GM11168 (cell line): ENCODE data around the gene ASCL5.

ENCODE experiments used
- in situ Hi-C: fragments of 300-500 bp; cut with MboI; formaldehyde crosslinking; loops from one replicate; pipeline ENCODE4 v1.12.0; 2022; ENCODE audit warnings: low sequenced_read_pairs; ENCODE audit not compliant: unreplicated experiment

Gene ASCL5

DNA sequence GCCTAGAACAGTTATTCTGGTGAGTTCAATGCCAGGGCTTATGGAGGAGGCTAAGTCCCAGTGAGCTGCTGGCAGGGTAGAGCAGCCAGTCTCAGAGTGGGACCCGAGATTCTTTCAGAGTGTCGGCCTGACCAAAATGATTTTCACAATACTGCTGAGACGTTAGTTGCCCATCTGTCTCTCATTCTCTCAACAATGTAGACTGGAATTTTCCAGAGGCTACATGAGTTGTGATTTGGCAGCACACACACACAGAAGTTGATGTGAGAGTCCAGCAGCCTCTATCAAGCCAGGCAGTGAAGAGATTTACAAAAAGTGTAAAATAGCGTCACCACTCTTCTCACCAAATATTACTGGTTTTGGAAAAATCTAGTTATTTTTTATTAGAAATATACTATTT is 36.4 kb downstream of the ASCL5 start:
- in situ Hi-C loops: no loop called here

DNA sequence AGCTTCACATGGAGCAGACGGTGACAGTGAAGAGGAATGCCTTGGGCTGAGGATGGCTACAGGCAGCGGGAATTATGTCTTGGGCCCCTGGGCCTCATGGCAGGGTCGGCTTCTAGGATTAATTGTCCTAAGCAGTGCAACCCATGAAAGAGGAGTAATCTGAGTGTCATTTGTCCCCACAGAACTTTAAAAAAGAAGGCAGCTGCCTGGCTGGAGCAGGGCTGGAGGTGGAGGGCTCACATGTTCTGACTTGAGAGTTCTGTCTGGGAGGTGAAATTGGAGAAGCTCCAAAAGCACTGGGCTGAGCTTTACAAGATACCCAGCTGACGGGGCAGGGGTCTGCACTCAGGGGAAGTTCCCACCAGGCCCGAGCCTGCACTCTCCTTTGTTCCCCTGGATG is 37.4 kb downstream of the ASCL5 start:
- in situ Hi-C loops: no loop called here

DNA sequence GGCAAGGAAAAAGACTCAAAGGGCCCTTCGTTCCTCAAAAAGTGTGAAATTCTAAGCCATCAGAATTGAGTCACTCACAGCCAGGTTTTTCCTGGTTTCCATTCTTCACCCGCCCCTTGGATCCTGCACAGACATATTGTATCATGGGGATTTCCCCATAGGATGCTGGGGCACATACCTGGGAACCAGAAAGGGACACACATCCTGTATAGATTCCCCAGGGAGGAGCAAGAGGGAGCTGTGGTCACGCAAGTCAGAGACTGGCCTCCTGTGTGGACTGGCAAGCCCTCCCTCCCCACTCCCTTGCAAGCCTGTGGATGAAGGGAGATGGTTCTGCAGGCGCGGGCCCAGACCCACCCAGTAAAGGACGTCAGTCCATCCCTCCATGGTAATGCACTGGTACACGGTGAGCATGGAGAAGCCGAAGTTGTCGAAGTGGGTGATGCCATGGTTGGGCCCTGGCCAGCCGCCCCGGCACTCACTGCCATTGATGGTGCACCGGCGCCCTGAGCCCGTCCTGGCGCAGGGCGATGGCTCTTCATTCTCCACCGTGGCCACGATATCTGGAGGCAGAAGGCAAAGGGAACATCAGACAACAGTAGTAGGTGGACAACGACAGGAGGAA is 38.0 kb downstream of the ASCL5 start:
- in situ Hi-C loops: no loop called here

DNA sequence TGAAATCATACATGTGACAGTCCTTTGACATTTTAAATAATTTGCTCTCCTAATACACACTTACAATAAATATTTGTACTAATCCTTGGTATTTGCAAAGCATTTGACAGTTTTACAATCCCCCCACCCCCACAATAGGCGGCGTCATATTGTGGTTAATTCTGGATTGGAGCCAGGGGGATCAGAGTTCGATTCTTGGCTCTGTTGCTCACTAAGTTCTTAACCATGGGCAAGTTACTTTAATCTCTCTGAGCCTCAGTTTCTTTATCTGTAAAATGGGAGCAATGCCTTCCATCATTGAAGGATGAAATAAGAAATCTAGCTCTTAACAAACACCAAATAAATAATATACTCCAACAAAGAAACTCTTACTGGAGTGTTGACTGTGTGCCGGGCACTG is 38.6 kb downstream of the ASCL5 start:
- in situ Hi-C loops: no loop called here

DNA sequence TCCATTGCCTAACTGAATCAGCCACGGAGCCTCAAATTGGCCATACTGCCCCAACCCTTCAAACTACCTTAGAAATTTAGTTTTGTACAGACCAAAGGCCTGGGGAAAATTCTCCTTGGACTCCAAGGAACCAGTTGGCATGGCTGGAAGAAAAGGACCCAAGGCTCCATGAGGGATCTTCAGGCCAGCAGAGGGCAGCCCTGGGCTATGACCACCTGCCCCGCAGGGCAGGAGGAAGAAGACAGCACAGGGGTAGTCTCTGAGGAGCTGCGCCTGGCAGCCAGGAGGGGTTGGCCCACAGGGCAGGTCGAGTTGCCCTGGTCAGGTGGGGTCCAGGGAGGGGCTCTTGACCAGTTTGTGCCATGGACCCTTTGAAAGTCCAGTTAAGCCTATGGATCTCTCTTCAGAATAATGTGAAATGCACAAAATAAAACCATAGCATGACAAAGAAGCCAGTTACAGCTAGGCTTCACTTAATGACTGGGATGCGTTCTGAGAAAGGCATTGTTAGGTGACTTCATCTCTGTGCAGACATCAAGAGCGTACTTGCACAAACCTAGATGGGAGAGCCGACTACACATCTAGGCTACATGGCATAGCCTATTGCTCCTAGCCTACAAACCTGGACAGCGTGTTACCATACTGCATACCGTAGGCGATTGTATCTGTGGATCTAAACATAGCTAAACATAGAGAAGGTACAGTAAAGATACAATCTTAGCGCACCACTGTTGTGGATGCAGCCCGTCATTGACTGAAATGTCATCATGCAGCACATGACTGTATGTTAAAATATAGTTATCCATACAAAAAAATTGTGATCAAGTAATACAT is 40.9 kb downstream of the ASCL5 start:
- in situ Hi-C loops: no loop called here

DNA sequence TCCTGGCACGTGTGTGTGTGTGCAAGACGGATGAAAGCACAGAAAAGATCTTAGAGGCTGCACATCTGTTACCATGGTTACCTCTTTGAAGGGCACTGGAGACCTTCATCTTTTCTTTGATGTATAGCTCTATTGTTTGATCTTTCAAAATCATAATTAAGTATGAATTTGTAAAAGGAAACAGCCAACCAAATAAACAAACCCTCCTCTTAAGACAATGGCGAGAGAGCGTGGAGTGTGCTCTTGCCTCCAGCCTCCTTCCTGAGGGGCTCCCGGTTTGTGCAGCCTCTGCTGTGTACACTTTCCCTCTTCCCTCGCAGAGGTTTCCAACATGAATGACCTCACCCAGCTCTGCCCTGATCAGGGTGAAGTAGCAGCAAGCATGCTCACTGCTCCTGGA is 42.7 kb downstream of the ASCL5 start:
- in situ Hi-C loops: no loop called here

DNA sequence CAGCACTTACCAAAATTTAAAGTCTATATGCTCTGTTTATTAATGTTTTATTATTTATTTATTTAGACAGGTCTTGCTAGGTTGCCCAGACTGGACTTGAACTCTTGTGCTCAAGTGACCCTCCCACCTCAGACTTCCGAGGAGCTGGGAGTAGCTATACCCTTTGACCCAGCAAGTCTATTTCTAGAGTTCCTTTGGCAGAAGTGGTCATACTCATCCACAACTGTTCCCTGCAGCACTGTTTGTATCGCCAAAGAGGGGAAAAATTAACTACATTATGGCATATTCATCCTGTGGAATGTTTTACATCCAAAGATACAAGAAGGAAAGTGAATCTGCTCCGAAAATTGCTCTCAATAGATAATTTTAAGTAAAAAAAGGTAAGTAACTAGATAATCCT is 43.2 kb downstream of the ASCL5 start:
- in situ Hi-C loops: no loop called here

DNA sequence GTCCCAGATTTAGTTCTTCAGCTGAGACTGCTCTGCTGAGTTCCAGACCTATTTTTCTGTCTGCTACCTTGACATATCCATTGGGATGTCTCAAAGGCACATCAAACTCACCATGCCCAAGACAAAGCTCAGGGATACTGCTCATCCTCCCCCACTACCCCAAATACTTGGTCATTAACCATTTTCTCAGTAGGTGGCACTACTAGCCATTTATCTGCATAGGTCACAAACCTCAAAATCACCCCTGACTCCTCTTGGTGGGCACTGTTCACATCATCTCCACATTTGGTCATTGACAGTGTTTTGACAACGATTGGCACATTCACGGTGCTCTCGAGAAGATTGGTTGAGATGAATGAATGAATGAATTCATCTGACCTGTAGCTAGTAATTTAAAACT is 46.8 kb downstream of the ASCL5 start:
- in situ Hi-C loops: no loop called here

DNA sequence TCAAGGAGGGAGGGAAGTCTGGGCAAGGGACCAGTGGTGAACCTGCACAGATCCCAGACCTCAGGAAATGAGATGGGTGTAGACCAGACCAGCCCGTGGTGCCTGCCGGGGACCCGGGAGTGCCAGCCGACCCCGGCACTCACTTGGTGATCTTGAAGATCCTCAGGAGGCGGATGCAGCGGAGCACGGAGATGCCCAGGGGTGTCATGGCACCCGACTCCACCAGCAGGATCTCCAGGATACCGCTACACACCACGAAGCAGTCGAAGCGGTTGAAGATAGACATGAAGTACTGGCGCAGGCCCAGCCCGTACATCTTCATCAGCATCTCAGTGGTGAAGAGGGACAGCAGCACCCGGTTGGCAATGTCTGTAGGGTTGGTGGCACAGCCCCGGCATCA is 49.2 kb downstream of the ASCL5 start:
- in situ Hi-C loops: no loop called here

DNA sequence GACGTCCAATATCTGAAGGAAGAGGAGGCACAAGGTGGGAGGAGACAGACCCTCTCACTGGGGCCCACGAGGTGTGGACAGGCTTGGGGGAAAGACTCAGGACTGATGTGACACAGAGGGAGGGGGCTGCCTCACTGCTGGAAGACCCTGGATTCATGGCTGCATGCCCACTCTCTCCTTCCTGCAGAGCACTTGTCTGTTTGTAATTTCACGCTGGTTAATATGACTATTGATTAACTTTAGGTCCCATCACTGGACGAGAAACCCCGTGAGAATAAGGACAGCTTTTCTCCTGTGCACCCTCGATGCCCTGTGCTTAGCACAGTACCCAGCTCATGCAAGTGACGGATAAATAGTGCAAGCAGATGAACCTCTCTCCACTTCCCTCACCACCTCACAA is 49.9 kb downstream of the ASCL5 start:
- in situ Hi-C loops: no loop called here

DNA sequence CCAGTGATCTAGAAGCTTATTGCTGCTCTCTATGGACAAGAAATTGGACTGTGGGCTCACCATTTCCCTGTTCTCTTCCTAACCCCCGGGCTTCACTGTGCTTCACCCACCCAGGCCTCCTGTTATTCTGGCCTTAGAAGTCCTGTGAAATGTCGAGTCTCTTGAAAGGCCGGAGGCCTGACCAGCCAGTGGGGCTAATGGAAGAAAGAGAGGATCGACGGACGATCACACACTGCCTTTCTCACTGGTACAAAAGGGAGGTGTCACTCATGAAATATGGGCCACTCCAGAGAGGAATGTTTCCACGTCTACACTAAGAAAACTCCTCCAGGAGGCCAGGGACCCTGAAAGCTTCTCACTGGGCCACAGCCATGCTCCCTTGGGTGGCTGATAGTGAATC is 50.9 kb downstream of the ASCL5 start:
- in situ Hi-C loops: no loop called here

DNA sequence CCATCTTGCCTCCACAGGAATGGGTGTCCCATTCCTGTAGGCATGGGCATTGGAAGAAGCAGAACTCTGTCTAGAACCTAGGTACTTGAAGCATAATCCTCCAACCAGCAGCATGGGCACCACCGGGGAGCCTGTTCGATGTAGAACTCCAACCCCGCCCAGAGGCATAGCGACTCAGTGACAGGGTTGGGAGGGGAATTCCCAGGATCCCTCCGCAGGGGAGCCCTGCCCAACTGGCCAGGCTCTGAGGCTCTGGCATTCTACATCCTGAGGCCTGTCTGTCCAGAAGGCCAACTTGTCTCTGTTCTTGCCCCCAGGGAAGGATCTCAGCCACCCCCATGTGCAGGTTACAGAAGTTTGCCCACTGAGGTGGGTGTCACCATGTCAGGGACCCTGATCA is 53.0 kb downstream of the ASCL5 start:
- in situ Hi-C loops: no loop called here

DNA sequence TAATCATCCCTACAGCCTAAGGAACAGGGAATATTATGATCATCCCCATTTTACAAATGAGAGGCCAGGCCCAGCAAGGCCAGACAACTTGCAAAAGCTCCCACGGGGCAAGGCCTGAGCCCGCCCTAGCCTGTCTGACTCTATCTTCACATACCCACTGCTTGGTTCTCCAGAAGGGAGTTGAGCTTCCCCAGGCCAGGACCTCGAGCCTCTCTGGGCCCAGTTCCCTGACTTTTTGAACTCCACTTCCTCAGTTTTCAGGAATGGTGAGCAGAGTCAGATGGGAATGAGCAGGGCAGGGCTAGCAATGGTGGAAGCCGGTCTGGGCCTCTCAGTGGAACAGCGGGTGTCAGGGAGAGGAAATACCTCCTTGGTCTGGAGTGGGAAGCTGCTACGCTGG is 54.1 kb downstream of the ASCL5 start:
- in situ Hi-C loops: no loop called here

DNA sequence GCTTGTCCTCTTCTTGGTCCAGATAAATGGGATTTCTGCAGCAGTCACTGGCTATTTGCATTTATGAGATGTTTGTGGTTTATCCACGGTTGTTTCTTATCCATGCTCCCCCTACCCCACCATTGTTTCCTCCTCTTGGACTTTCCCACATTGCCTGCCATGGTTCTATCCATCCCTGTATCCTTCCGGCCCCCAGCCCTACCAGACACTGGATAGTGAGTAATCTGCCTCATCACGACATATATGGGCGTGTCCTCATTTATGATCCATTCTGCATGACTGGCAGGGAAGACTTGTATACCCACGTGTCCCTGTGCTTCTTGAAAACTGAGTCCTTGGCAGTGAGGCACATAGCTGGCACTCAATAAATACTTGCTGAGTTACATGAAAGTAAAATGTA is 54.8 kb downstream of the ASCL5 start:
- in situ Hi-C loops: no loop called here

DNA sequence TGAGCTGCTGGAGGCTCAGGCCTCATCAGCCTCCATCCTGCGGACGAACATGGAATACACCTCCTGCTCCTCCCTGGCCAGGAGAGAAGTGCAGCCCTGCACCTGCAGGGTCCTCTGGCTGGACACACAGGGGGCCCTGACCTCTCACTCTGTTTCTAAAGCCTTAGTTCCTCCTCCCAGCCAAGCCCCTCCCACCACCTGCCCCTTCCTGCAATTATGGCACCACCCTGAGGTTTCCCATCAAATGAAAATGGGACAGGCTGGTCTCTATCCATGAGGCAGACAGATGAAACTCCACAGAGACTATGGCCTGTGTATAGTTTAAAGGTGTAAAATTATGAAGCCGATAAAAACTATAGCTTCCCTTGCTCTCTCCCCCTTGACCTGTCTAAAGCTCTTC is 57.3 kb downstream of the ASCL5 start:
- in situ Hi-C loops: no loop called here

DNA sequence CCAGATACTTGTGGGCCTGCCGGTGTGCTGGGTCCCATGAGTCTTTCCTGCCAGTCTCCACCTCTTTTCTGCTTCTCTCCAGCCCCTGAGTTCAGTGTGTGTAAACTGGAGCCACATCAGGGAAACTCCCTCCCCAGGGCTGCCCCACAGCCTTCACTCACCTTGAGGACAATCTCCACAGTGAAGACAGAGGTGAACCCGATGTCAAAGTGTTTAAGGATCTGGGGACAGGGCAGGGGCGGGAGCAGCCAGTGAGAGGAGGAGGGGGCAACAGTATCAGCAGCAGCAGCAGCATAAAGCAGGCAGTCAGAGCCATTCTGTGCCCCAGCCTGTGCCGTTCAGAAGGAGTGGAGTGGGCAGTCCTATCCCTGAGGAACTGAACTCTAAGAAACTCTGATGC is 58.0 kb downstream of the ASCL5 start:
- in situ Hi-C loops: no loop called here

DNA sequence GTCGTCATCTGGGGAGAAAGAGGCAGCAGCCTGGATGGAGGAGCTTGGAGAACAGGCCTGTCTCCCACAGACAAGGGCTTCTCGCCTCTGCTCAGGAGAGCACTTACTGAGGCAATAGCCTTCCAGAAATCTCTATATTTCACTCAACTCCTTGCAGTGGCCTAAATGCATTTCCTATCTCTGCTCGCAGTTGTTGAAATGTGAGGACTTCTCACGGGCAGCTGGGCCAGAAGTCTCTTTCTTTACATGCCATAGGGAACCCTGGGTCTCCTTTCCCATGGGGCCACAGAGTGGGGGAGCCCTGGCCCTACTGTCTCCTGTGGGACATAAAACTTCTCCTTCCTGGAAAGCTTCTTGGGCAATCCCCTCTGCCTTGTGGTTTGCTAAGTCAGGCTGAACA is 60.0 kb downstream of the ASCL5 start:
- in situ Hi-C loops: no loop called here

DNA sequence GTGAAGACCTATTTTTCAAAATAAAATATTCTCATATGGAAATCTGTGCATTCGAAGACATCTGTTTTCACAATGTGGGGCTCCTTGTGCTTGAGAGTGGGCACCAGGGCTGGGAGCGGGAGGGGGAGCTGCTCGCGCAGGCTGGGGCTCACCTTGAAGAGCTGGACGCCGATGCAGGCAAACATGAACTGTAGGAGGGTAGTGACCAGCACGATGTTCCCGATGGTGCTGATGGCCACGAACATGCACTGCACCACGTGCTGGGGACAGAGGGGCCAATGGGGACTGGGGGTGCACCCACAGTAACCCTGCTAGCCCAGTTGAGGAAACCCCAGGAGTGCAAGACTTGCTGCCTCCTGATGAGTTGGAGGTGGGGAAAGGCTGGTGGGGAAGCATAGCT is 61.3 kb downstream of the ASCL5 start:
- in situ Hi-C loops: no loop called here

DNA sequence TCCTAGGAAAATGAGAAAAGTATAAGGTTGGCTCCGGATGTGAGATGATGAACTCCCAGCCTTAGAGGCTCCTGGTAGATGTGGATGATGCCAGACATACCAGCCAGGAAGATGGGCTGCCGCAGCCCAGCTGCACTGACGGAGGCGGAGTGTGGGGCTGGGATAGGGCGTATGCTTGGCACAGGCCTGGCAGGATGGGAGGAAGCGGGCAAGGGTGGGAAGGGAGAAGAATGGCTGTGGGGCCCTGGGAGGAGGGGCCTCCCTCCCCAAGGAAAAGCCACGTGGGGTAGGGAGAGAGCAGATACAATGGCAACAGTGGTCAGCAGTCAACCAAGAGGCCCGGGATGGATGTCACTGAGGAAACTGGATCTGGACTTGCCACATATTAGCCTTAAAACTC is 62.2 kb downstream of the ASCL5 start:
- in situ Hi-C loops: no loop called here
